GM08714 (cell line): ENCODE results near the gene RET.

Source experiments
- H3K4me3 ChIP-seq: fragments of 200-500 bp; sonication (Bioruptor generic); 2 replicates; pipeline ENCODE4 v1.5.1; 2014; ENCODE audit warnings: mild to moderate bottlenecking, low read length, inconsistent platforms
- ZNF274 ChIP-seq: IDR thresholded peaks from 2 replicates; pipeline ENCODE4 v1.6.1; 2012; ENCODE audit warnings: mild to moderate bottlenecking, low read depth, low read length

Gene RET

DNA sequence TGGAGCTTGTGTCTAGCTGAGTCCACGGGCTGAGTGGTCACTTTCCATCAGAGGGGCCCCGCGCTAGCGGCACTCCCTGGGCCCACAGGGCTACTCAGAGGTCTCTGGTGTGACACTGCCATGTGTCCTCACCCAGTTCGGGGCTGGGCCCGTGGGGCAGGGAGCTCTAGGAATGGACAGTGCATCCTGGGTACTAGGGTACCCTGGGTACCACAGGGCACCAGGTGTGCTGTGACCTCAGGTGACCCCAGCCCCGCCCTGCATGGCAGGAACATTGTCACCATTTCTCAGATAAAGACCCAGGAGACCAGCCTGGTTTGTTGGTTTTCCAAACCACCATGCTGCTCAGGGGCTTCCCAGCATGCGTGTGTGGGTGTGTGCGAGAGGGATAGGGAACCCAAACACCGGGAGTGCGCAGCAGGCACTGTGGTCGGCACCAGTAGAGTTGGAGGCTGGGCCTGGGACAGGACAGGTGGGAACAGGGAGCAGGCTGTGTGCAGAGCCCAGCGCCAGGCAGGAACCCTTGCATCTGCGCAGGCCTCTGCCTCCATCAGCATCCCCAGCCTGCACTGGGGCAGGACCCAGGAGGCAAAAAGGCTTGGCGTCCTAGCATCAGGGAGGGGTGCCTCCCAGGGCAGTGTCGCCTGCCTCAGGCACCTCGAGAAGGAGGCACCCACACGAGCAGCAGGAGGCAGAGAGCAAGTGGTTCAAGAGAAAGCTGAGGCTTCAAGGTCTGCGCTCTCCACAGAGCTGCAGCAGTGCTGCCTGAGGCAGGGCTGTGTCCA is 42.0 kb downstream of the RET start:
- TF ChIP-seq ZNF274 = no peak
- no peak overlapping the region for H3K4me3 ChIP-seq

GRCh38 chr10:43119416-43120115 is 42.7 kb downstream of the RET start:
- no peak overlapping the region for H3K4me3 ChIP-seq
- no peak for TF ChIP-seq ZNF274

DNA sequence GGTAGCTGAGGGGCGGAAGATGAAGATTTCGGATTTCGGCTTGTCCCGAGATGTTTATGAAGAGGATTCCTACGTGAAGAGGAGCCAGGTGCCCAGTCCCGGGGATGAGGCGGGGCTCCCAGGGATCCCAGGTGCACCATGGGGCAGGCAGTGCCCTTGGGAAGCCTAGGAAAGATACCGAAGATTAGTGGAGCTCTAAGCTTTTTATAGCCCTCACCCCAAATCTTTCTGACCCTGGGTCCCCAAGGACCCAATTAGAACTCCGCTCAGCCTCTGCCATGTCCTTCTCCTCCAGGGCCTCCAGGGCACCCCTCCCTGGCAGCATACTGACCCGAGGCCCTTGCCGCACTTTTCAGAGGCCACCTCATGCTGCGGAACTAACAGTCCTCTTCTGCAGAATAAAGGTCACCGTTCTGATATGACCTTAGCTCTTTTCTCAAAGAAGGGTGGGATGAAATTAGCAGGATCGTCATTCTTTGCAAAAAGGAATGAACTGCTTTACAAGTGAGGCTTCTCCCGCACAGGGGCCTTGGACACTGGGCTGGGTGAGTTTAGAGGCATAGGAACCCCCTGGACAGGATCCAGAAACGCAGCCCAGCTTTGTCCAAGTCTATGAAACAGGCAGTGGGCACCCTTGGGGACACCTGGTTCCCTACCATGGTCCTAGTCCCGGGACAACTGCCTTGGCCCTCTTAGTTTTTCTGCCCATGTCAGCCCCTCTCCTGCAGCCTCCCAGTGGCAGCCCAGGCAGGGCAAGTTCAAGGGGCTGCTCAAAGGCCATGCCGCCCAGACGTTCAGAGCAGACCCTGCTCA is 43.5 kb downstream of the RET start:
- no peak for TF ChIP-seq ZNF274
- no peak overlapping the region for H3K4me3 ChIP-seq

- H3K4me3 ChIP-seq = no peak overlapping the region
- TF ChIP-seq ZNF274 = no peak
Observed at GRCh38 chr10:43120929-43121314, 44.1 kb downstream of the RET start.

- TF ChIP-seq ZNF274 = no peak
- no peak overlapping the region for H3K4me3 ChIP-seq
Observed at GRCh38 chr10:43121444-43121843, 44.6 kb downstream of the RET start.

DNA sequence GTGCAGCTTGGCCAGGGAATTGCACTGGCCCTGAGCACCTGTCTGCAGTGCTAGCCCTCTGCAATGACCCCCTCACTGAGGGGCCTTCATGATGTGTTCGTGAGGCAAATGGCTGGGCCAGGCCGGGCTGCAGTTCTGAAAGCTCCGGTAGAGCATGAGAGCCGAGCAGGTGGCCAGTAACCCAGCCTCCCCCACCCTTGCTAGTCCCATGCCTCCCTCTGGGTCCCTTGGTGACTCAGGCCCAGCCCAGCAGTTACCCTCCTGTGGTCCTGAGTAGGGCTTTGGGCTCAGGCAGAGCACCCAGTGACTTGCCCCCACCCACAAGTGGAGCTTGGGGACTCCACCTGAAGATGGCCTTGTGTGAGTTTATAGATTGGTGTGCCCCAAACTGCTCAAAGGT is 45.2 kb downstream of the RET start:
- no peak overlapping the region for H3K4me3 ChIP-seq
- no peak for TF ChIP-seq ZNF274

DNA sequence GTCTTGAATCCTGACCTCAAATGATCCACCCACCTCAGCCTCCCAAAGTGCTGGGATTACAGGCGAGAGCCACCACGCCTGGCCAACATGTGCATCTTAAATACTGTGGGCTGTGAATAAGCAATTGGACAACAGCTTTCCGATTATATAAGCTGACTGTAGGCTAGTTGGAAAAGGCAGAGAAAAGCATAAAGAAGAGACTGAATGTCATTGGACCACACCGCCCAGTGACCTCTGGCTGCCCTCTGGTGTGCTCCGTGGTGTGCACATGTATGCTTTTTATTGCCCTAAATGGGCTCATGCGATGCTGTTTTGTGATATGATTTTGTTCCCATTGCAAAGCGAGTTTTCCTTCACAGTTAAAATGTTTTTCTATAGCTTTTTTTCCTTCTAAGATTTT is 46.0 kb downstream of the RET start:
- TF ChIP-seq ZNF274 = no peak

DNA sequence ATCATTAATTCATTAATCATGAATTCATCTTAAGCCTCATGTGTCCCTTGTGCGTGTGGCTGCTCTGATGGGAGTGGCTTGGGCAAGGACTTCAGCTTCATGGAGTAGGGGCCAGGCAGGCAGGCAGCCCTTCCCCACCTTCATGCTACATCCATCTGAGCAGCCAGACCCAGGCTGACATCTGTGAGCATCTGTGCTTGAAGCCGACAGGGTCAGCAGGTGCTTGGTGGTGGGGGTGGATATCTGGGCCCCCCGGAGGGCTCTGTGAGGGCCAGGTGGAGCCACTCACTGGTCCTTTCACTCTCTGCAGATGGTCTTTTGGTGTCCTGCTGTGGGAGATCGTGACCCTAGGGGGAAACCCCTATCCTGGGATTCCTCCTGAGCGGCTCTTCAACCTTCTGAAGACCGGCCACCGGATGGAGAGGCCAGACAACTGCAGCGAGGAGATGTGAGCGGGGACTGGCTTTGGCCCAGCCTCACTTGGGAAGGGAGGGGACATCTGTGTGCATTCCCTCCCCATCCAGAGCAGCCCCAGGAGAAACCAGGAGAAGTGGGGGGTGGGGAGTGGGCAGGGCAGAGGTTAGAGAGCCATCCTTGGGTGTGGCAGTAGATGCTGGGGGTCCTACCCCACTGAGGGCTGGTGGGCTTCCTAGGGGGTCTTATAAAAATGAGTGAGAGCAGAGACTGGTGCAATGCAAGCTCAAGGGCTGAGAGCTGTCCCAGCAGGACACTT is 46.7 kb downstream of the RET start:
- TF ChIP-seq ZNF274 = no peak
- H3K4me3 ChIP-seq = no peak overlapping the region

More for the DNA sequence above, 46.0 kb downstream of the RET start:
- no peak overlapping the region for H3K4me3 ChIP-seq

DNA sequence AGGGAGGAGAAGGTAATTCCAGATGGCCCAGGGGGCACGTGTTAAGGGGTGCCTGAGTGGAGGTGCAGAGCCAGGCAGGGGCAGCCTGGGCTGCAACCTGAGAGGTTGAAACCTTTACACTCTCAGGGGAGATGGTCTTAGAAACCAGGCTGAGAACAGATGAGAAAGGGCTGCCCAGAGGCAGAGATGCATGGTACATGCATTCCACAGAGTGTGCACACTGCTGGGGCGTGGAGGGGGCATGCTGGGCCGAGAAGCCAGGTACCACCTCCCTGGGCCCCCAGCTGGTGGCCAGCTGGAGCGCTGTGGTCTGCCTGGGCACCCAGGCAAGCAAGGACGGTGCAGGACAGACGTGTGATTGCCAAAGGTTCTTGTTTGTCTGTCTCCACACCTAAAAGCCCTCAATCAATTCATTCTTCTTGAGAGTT is 47.2 kb downstream of the RET start:
- no peak for TF ChIP-seq ZNF274
- H3K4me3 ChIP-seq = no peak overlapping the region

GRCh38 chr10:43124574-43125273 is 47.9 kb downstream of the RET start:
- no peak for TF ChIP-seq ZNF274

DNA sequence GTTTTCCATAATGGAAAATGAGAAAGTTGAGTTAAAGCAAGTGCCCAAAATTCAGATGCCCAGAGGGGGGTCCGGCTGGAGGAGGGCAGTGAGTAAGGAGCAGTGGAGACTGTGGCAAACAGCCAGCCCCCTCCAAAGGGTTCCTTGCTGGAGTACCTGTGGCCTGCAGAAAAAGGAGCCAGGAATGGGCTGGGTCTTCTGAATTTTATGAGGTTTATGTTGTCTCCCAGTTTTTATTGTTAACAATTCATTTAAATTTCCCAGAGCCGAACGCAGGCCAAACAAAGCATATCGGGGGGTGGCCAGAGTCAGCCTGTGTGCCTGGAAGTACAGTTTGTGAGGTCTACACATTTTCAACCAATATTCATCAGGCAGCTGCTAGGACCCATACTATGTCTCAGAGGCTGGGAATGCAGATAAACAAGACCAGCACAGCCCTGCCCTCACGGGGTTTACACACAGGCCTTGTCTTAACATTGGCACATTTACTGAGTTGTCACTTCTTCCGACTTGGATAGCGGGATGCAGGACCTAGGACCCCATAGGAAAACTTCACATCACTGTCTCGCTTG is 48.5 kb downstream of the RET start:
- no peak overlapping the region for H3K4me3 ChIP-seq
- TF ChIP-seq ZNF274 = no peak

More at GRCh38 chr10:43124574-43125273, 47.9 kb downstream of the RET start:
- H3K4me3 ChIP-seq = no peak overlapping the region

DNA sequence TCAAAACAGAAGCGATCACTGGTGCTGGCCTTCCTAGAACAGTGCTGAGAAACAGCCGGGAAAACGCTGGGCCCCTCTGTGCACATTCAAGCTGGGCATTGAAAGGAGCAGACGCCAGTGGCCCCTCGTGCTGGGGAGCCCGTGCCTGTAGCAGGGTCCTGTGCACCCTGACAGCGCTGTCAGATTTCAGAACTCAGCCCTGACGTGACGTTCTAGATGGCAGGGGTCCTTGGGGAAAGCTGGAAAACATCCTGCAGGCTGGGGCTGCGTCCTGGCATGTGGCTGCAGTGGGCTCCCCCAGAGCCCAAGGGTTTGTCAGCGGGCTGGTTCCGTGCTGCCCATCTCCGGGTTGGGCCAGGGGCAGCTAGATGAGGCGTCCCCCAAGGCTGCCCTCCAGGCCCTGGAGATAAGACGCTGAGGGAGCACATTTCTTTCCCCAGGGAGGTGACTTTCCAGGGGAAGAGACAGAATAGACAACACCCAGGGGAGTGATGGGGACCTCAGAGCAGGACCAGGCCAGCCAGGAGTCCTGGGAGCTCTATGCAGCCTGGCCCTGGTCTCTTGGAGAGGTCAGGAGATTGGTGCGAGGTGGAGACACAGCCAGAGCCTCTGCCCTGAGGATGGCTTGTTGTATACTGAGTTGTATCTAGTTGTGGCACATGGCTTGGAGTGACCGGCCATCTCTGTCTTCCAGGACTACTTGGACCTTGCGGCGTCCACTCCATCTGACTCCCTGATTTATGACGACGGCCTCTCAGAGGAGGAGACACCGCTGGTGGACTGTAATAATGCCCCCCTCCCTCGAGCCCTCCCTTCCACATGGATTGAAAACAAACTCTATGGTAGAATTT is 49.2 kb downstream of the RET start:
- TF ChIP-seq ZNF274 = no peak
- no peak overlapping the region for H3K4me3 ChIP-seq
